Body of pancreas (tissue), 4 donors: Measurements from ENCODE around the gene C2CD4D.

Experiments used
- POLR2A ChIP-seq, 3 donors: fragments of 450-650 bp; IDR thresholded peaks; one replicate each; pipeline ENCODE4 v1.6.1; 2016; ENCODE audit warnings: antibody characterized with exemption in 3 of 3, mild to moderate bottlenecking in 2 of 3
- TF ChIP-seq, protein P1 (sequence below), 7 experiments: fragments of 450-650 bp in 4 of 7; fragments of 200-600 bp in 3 of 7; sonication (generic) in 3 of 7; IDR thresholded peaks; one replicate each; pipeline ENCODE4 v1.5.1; 2016 to 2019; ENCODE audit warnings: antibody characterized with exemption in 7 of 7

DNA sequence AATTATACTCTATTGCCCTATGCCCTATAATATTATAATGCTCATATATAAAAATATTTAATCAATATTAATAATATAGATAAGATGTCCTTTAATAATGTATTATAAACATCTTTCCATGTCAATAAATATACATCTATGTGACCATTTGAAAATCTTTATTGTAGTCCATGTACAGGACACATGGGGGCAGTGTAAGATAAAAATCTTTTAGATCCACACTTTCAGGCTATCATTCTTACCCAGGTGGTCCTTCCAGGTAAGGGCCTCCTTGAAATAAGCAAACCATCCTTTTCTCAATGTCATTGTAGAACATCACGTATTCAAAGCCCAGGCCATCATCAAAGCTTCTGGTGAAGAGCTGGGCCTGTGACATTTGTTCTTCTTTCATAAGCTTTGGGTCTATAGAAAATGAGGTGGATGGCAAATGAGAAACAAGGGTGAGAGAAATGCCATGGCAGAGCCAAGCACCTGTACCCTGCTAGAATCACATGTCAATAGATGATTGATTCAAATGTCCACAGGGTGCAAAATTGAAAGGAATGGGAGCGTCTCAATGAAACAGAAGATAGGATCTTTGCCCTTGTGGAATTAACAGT, 49.5 kb upstream of the C2CD4D start:
- TF ChIP-seq, protein P1, sequence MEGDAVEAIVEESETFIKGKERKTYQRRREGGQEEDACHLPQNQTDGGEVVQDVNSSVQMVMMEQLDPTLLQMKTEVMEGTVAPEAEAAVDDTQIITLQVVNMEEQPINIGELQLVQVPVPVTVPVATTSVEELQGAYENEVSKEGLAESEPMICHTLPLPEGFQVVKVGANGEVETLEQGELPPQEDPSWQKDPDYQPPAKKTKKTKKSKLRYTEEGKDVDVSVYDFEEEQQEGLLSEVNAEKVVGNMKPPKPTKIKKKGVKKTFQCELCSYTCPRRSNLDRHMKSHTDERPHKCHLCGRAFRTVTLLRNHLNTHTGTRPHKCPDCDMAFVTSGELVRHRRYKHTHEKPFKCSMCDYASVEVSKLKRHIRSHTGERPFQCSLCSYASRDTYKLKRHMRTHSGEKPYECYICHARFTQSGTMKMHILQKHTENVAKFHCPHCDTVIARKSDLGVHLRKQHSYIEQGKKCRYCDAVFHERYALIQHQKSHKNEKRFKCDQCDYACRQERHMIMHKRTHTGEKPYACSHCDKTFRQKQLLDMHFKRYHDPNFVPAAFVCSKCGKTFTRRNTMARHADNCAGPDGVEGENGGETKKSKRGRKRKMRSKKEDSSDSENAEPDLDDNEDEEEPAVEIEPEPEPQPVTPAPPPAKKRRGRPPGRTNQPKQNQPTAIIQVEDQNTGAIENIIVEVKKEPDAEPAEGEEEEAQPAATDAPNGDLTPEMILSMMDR (IDR thresholded peaks at IDR 0.05), result peak in 6 of 7 experiments; percentile 23 to 40 (median 30)
- TF ChIP-seq POLR2A (IDR thresholded peaks at IDR 0.05), result no peak
